GM23248 (cell line): Measurements from ENCODE around the gene DPP6. TPM values are rescaled to one million over a fixed set of nuclear protein-coding genes. Genes with fewer than 3 reads are reported as not detected.

Experiments used
- DNase-seq: peaks from one replicate; pipeline ENCODE4 v3.0.0-alpha.2; 2015
- H2AFZ ChIP-seq: fragments of 200-600 bp; sonication (generic); 2 replicates; pipeline ENCODE4 v1.6.1; 2016; ENCODE audit warnings: antibody characterized with exemption
- H3F3A ChIP-seq: fragments of 200-600 bp; sonication (generic); 2 replicates; pipeline ENCODE4 v1.6.1; 2016; ENCODE audit warnings: mild to moderate bottlenecking, antibody characterized with exemption, mixed run types; ENCODE audit not compliant: insufficient read depth
- H3K27ac ChIP-seq: fragments of 200-600 bp; sonication (generic); 2 replicates; pipeline ENCODE4 v1.5.1; 2016; ENCODE audit warnings: mild to moderate bottlenecking
- H3K27me3 ChIP-seq: fragments of 200-600 bp; sonication (generic); replicated peaks from 2 replicates; pipeline ENCODE4 v1.6.1; 2016; ENCODE audit warnings: mild to moderate bottlenecking; ENCODE audit not compliant: insufficient read depth
- H3K36me3 ChIP-seq: fragments of 200-600 bp; sonication (generic); 2 replicates; pipeline ENCODE4 v1.6.1; 2016; ENCODE audit warnings: low read depth, mild to moderate bottlenecking
- H3K4me1 ChIP-seq: fragments of 200-600 bp; sonication (generic); 2 replicates; pipeline ENCODE4 v1.6.1; 2016; ENCODE audit warnings: mild to moderate bottlenecking; ENCODE audit not compliant: insufficient read depth
- H3K4me2 ChIP-seq: fragments of 200-600 bp; sonication (generic); one replicate; pipeline ENCODE4 v1.6.1; 2016; ENCODE audit warnings: mild to moderate bottlenecking; ENCODE audit not compliant: unreplicated experiment
- H3K4me3 ChIP-seq: fragments of 200-600 bp; sonication (generic); 2 replicates; pipeline ENCODE4 v1.5.1; 2016; ENCODE audit warnings: mild to moderate bottlenecking
- H3K79me2 ChIP-seq: fragments of 200-600 bp; sonication (generic); 2 replicates; pipeline ENCODE4 v1.6.1; 2016; ENCODE audit warnings: mild to moderate bottlenecking; ENCODE audit not compliant: insufficient read depth
- H3K9ac ChIP-seq: fragments of 200-600 bp; sonication (generic); 2 replicates; pipeline ENCODE4 v1.6.1; 2016; ENCODE audit warnings: mild to moderate bottlenecking
- H3K9me2 ChIP-seq: fragments of 200-600 bp; sonication (generic); 2 replicates; pipeline ENCODE4 v1.6.1; 2016; ENCODE audit warnings: mixed run types, mild to moderate bottlenecking, moderate library complexity; ENCODE audit not compliant: insufficient read depth
- H3K9me3 ChIP-seq: fragments of 200-600 bp; sonication (generic); one replicate; pipeline ENCODE4 v1.6.1; 2017; ENCODE audit warnings: low read depth
- H4K20me1 ChIP-seq: fragments of 200-600 bp; sonication (generic); 2 replicates; pipeline ENCODE4 v1.6.0; 2016; ENCODE audit not compliant: insufficient read depth
- EZH2 ChIP-seq: fragments of 200-600 bp; sonication (generic); IDR thresholded peaks from 2 replicates; pipeline ENCODE4 v1.6.1; 2018; ENCODE audit warnings: antibody characterized with exemption, mild to moderate bottlenecking; ENCODE audit not compliant: insufficient read depth, poor library complexity, severe bottlenecking
- EZH2phosphoT487 ChIP-seq: fragments of 200-600 bp; sonication (generic); IDR thresholded peaks from 2 replicates; pipeline ENCODE4 v1.6.1; 2018; ENCODE audit warnings: antibody characterized with exemption, moderate library complexity, mild to moderate bottlenecking, low read depth; ENCODE audit not compliant: insufficient read depth
- WGBS, 2 experiments: methylation state at CpG; one replicate each; pipeline ENCODE4 v1.1.6; 2015 to 2017; ENCODE audit warnings: low lambda C conversion rate in 2 of 2, low coverage in 1 of 2; ENCODE audit errors: missing lambda C conversion rate in 2 of 2; 5-methylcytosine and 5-hydroxymethylcytosine counted together
- in situ Hi-C: fragments of 300-500 bp; cut with MboI; formaldehyde crosslinking; loops from 2 replicates; pipeline ENCODE4 v1.15.0; 2020
- polyA plus RNA-seq: library from polyadenylated mRNA; unstranded; fragments of >200 nt; fragmentation: Nextera tagmentation; extraction: Ambion mirVana; gene quantifications from 2 replicates; pipeline ENCODE4 v1.2.1, GENCODE V29; 2016
- total RNA-seq: library from RNA; depleted of rRNA; stranded (reverse); fragments of >200 nt; shearing (Covaris generic); gene quantifications from 2 replicates; pipeline ENCODE4 v1.2.3, GENCODE V29; 2014

The DPP6 gene
- total and polyA plus RNA-seq, 2 experiments from 2014 or later: not detected

GRCh38 chr7:154774303-154774969, 722.2 kb downstream of the DPP6 start:
- whole genome bisulfite sequencing, 2 experiments: 16 to 17% methylated on average over 4 of the region's 4 CpGs
- Histone ChIP-seq H3K27ac (no peak overlapping the region), H3F3A (no peaks in the 10 kb centered on the region), H3K9ac (no peak overlapping the region), H2AFZ (no peak overlapping the region), H3K9me2 (no peaks in the 10 kb centered on the region), H3K4me1 (no peaks in the 10 kb centered on the region), H3K4me2 (no peak overlapping the region), H3K9me3 (no peaks in the 10 kb centered on the region), H4K20me1 (no peaks in the 10 kb centered on the region), H3K27me3 (no peaks in the 10 kb centered on the region), H3K4me3 (no peak overlapping the region), H3K36me3 (no peaks in the 10 kb centered on the region), H3K79me2 (no peaks in the 10 kb centered on the region)
- TF ChIP-seq EZH2phosphoT487 (no peak), EZH2 (no peak)
- in situ Hi-C loops: no loop called here
- no peak for DNase-seq

- H3K9me2 ChIP-seq: no peaks in the 10 kb centered on the region
- H3K4me2 ChIP-seq: no peak overlapping the region
- H3F3A ChIP-seq: no peaks in the 10 kb centered on the region
- TF ChIP-seq EZH2phosphoT487: no peak
- no peak for TF ChIP-seq EZH2
- H4K20me1 ChIP-seq: no peaks in the 10 kb centered on the region
- H3K9ac ChIP-seq: no peak overlapping the region
- in situ Hi-C loops: no loop called here
- no peak overlapping the region for H2AFZ ChIP-seq
- H3K36me3 ChIP-seq: no peaks in the 10 kb centered on the region
- DNase-seq: no peak
- H3K9me3 ChIP-seq: no peaks in the 10 kb centered on the region
- no peaks in the 10 kb centered on the region for H3K4me1 ChIP-seq
- 12 to 20% methylated on average over 8 of the region's 8 CpGs for WGBS, 2 experiments
- no peak overlapping the region for H3K4me3 ChIP-seq
- H3K27me3 ChIP-seq: no peaks in the 10 kb centered on the region
- no peaks in the 10 kb centered on the region for H3K79me2 ChIP-seq
- H3K27ac ChIP-seq: no peak overlapping the region
Measured at GRCh38 chr7:154775681-154776080, 723.5 kb downstream of the DPP6 start.

GRCh38 chr7:154776350-154776749, 724.2 kb downstream of the DPP6 start:
- Histone ChIP-seq H3K9me2 (no peaks in the 10 kb centered on the region), H3K27me3 (no peaks in the 10 kb centered on the region), H2AFZ (no peak overlapping the region), H3K36me3 (no peaks in the 10 kb centered on the region), H3K9me3 (no peaks in the 10 kb centered on the region), H3K4me3 (no peak overlapping the region), H4K20me1 (no peaks in the 10 kb centered on the region), H3K4me1 (no peaks in the 10 kb centered on the region), H3K4me2 (no peak overlapping the region), H3K27ac (no peak overlapping the region), H3K9ac (no peak overlapping the region), H3K79me2 (no peaks in the 10 kb centered on the region), H3F3A (no peaks in the 10 kb centered on the region)
- 8 to 11% methylated on average over 5 of the region's 5 CpGs for WGBS, 2 experiments
- in situ Hi-C loops: no loop called here
- TF ChIP-seq EZH2: no peak
- TF ChIP-seq EZH2phosphoT487: no peak
- no peak for DNase-seq

GRCh38 chr7:154777023-154777422, 724.8 kb downstream of the DPP6 start:
- H3F3A ChIP-seq: no peaks in the 10 kb centered on the region
- no peaks in the 10 kb centered on the region for H3K9me3 ChIP-seq
- no peaks in the 10 kb centered on the region for H3K27me3 ChIP-seq
- H3K4me2 ChIP-seq: no peak overlapping the region
- H3K4me3 ChIP-seq: no peak overlapping the region
- no peaks in the 10 kb centered on the region for H3K9me2 ChIP-seq
- in situ Hi-C loops: no loop called here
- no peak overlapping the region for H3K9ac ChIP-seq
- H3K36me3 ChIP-seq: no peaks in the 10 kb centered on the region
- H3K27ac ChIP-seq: no peak overlapping the region
- TF ChIP-seq EZH2 (no peak), EZH2phosphoT487 (no peak)
- no peaks in the 10 kb centered on the region for H3K4me1 ChIP-seq
- H3K79me2 ChIP-seq: no peaks in the 10 kb centered on the region
- H4K20me1 ChIP-seq: no peaks in the 10 kb centered on the region
- peak; percentile 29 for DNase-seq
- 21 to 28% methylated on average over 5 of the region's 5 CpGs for WGBS, 2 experiments
- H2AFZ ChIP-seq: no peak overlapping the region

GRCh38 chr7:154777489-154777888, 725.3 kb downstream of the DPP6 start:
- Histone ChIP-seq H3F3A (no peaks in the 10 kb centered on the region), H4K20me1 (no peaks in the 10 kb centered on the region), H3K27me3 (no peaks in the 10 kb centered on the region), H3K4me3 (no peak overlapping the region), H3K9ac (no peak overlapping the region), H3K4me2 (no peak overlapping the region), H2AFZ (no peak overlapping the region), H3K9me3 (no peaks in the 10 kb centered on the region), H3K79me2 (no peaks in the 10 kb centered on the region), H3K4me1 (no peaks in the 10 kb centered on the region), H3K36me3 (no peaks in the 10 kb centered on the region), H3K27ac (no peak overlapping the region), H3K9me2 (no peaks in the 10 kb centered on the region)
- 20 to 28% methylated on average over 12 to 13 of the region's 13 CpGs for WGBS, 2 experiments
- in situ Hi-C loops: no loop called here
- no peak for DNase-seq
- TF ChIP-seq EZH2phosphoT487 (no peak), EZH2 (no peak)
